GM12864 (cell line): ENCODE results near the gene S100A16.
A peak's percentile ranks its signal among the peaks of the same experiment; 100 is the strongest.

ENCODE experiments used
- DNase-seq: peaks from one replicate; pipeline ENCODE4 v3.0.0-alpha.2; 2011; ENCODE audit warnings: low read depth
- H3K4me3 ChIP-seq: 2 replicates; pipeline ENCODE4 v1.5.1; 2011; ENCODE audit warnings: mild to moderate bottlenecking, low read depth, low read length, control low read depth
- CTCF ChIP-seq: IDR thresholded peaks from 2 replicates; pipeline ENCODE4 v1.5.1; 2011; ENCODE audit warnings: low read depth, mild to moderate bottlenecking, moderate library complexity, low read length, control low read depth, inconsistent platforms; ENCODE audit errors: missing control alignments

The S100A16 gene

GRCh38 chr1:153607381-153607780 is 5.6 kb downstream of the S100A16 start:
- no peak for TF ChIP-seq CTCF
- H3K4me3 ChIP-seq = no peak overlapping the region
- DNase-seq = no peak

- H3K4me3 ChIP-seq = no peak overlapping the region
- no peak for TF ChIP-seq CTCF
- DNase-seq = no peak
These were observed 6.7 kb downstream of the S100A16 start for GRCh38 chr1:153606194-153606593.

- no peak for DNase-seq
- TF ChIP-seq CTCF = no peak
These were observed 10.2 kb downstream of the S100A16 start for GRCh38 chr1:153602749-153603148.

GRCh38 chr1:153599847-153600246 is 13.1 kb downstream of the S100A16 start:
- H3K4me3 ChIP-seq = no peak overlapping the region
- no peak for DNase-seq
- TF ChIP-seq CTCF = no peak

More at GRCh38 chr1:153602749-153603148, 10.2 kb downstream of the S100A16 start:
- H3K4me3 ChIP-seq = no peak overlapping the region

- TF ChIP-seq CTCF = no peak
- peak; percentile 91 for DNase-seq
These were observed 14.4 kb downstream of the S100A16 start for GRCh38 chr1:153598309-153599172.

GRCh38 chr1:153597206-153597605 is 15.7 kb downstream of the S100A16 start:
- DNase-seq = no peak
- TF ChIP-seq CTCF = no peak
- no peak overlapping the region for H3K4me3 ChIP-seq

More at GRCh38 chr1:153598309-153599172, 14.4 kb downstream of the S100A16 start:
- H3K4me3 ChIP-seq = peak overlapping the region; percentile 24; the same call in 1 of the 2 replicates

- no peak overlapping the region for H3K4me3 ChIP-seq
- TF ChIP-seq CTCF = no peak
- no peak for DNase-seq
These were observed 20.2 kb downstream of the S100A16 start for GRCh38 chr1:153592748-153593147.
